HG03039 (cell line): ENCODE data around the gene DLX2.

Source experiments
- ATAC-seq: cut with Tn5 transposase; IDR thresholded peaks from one replicate; pipeline ENCODE4 v1.9.1; 2021; ENCODE audit warnings: mild to moderate bottlenecking, moderate library complexity; ENCODE audit not compliant: unreplicated experiment

The DLX2 gene

GRCh38 chr2:172056293-172056692 is 46.4 kb downstream of the DLX2 start:
- no peak for ATAC-seq

DNA sequence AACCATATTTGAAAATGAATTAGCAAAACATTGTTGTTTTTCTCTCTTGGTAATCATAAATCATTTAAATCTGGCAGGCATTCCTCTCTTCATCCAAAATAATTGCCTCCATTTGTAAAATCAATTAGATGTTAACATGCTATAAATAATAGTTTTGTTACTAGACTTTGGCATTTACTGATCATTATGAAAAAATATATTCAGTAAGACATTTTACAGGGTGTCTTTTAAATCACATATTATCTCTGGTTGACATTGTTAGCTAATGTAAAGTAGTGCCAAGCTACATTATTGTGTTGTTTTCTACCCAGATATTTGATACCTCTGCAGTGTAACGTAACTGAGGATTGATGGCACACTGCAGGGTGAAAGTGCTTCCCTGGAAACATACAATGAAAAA is 49.2 kb downstream of the DLX2 start:
- ATAC-seq, result no peak

DNA sequence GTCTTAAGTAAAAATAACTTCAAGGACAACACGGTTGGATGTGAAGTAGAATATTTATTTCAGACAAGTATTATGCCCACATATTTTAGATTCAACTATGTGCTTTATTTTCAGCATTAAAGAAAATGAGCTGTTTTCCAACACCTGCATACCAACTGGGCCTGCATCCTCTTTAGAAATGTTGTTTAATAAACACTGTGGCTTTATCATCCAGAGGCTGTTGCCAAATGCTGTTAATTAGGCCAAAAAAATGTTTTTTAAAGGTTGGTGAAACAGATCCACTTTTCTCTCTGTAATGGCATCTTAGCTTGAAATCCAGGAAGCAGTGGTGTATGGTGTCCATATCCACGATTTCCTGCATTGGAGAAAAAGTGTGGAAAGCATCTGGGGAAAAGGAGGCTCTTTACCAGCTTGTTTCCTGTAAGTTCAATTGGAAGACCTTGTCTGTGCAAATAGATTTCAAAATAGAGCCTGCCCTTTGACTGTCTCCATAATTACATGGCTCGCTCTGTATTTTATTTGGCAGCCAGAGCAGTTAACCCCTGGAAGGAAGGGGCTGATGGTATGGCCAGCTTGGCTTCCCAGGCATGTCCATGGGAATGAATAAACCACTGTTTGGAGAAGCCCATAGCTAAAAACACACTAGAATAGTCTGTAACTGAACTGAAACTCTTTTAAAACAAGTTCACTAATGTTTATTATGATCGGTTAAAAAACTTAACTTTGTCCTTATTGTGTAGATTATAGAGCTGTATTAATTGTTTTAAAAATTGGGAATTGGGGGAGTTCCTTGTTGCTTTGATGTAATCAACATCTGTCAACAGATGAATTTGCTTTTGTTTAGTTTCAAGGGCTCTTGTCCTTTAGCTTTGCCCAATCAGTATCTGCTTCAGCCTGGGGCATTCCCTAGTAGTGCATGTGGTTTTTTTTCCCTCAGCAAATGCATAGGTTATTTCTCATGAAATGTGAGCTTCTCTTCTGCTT is 50.4 kb downstream of the DLX2 start:
- no peak for ATAC-seq

DNA sequence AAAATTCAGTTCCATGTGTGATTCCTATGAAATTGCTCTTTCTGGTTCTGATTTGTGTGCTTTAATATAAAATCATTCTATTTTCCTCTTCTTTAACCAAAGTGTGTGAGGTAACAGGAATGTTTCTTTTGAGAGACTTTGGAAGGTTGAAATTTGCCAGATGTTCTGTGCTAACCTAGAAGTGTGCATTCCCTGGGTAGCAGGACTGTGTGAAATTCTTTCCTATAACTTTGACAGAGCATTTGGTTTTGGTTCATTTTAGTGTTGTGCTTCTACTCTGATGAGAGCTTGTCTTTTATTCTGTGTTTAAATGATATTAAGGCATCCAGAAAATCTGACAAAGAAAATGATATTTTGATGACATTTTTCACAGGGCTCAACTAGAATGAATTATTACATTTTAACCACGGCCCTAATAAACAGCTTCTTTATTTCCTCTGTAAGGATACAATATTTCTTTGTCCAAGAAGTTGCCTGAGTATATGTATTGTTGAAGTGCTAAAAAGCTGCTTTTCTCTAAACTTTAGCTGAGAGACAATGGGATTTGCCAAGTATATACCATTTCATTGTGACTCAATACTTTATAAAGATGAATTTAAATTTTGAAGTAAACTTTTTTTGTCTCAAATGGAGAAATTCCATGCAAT is 52.1 kb downstream of the DLX2 start:
- no peak for ATAC-seq

- ATAC-seq, result no peak
Observed at GRCh38 chr2:172049567-172050120, 53.1 kb downstream of the DLX2 start.
